Rectal smooth muscle tissue (tissue), 1 donor: ENCODE results near the gene CHRNE.
"Not testable (repeated sequence)": the region's sequence is repeated elsewhere in the genome, so short reads cannot be mapped to it uniquely, and the experiment has no call there.

Experiments used
- H3K27ac ChIP-seq: one replicate; pipeline ENCODE4 v1.7.0; 2013; ENCODE audit warnings: low read depth, low read length, inconsistent platforms
- H3K27me3 ChIP-seq: one replicate; pipeline ENCODE4 v1.7.0; 2013; ENCODE audit warnings: low read length; ENCODE audit not compliant: control insufficient read depth, insufficient read depth
- H3K36me3 ChIP-seq: one replicate; pipeline ENCODE4 v1.7.0; 2013; ENCODE audit warnings: low read length; ENCODE audit not compliant: control insufficient read depth, insufficient read depth
- H3K4me1 ChIP-seq: one replicate; pipeline ENCODE4 v1.7.0; 2013; ENCODE audit warnings: low read length; ENCODE audit not compliant: control insufficient read depth, insufficient read depth
- H3K4me3 ChIP-seq: one replicate; pipeline ENCODE4 v1.7.0; 2013; ENCODE audit warnings: low read length
- H3K9ac ChIP-seq: one replicate; pipeline ENCODE4 v1.7.0; 2013; ENCODE audit warnings: low read length

The CHRNE gene

GRCh38 chr17:4884489-4884888, 18.4 kb downstream of the CHRNE start:
- H3K9ac ChIP-seq, result no peak overlapping the region
- peaks cover 34% of the 10 kb centered on the region for H3K36me3 ChIP-seq
- no peak overlapping the region for H3K27ac ChIP-seq
- H3K27me3 ChIP-seq, result no peaks in the 10 kb centered on the region
- no peaks in the 10 kb centered on the region for H3K4me1 ChIP-seq
- H3K4me3 ChIP-seq, result no peak overlapping the region

GRCh38 chr17:4881761-4882555, 20.9 kb downstream of the CHRNE start:
- Histone ChIP-seq H3K4me3 (no peak overlapping the region), H3K27ac (no peak overlapping the region), H3K4me1 (no peaks in the 10 kb centered on the region), H3K9ac (no peak overlapping the region), H3K27me3 (no peaks in the 10 kb centered on the region), H3K36me3 (peaks cover 33% of the 10 kb centered on the region)

GRCh38 chr17:4880857-4881256, 22.0 kb downstream of the CHRNE start:
- Histone ChIP-seq H3K4me1 (no peaks in the 10 kb centered on the region), H3K36me3 (peaks cover 23% of the 10 kb centered on the region), H3K9ac (no peak overlapping the region), H3K27ac (no peak overlapping the region), H3K4me3 (no peak overlapping the region), H3K27me3 (no peaks in the 10 kb centered on the region)

GRCh38 chr17:4879601-4880000, 23.3 kb downstream of the CHRNE start:
- peaks cover 14% of the 10 kb centered on the region for H3K36me3 ChIP-seq
- H3K27me3 ChIP-seq, result no peaks in the 10 kb centered on the region
- H3K9ac ChIP-seq, result no peak overlapping the region
- no peak overlapping the region for H3K27ac ChIP-seq
- no peak overlapping the region for H3K4me3 ChIP-seq
- no peaks in the 10 kb centered on the region for H3K4me1 ChIP-seq

GRCh38 chr17:4877089-4877488, 25.8 kb downstream of the CHRNE start:
- no peaks in the 10 kb centered on the region for H3K4me1 ChIP-seq
- no peak overlapping the region for H3K27ac ChIP-seq
- H3K9ac ChIP-seq, result no peak overlapping the region

GRCh38 chr17:4872786-4873185, 30.1 kb downstream of the CHRNE start:
- peaks cover 2% of the 10 kb centered on the region for H3K36me3 ChIP-seq
- H3K9ac ChIP-seq, result no peak overlapping the region
- no peak overlapping the region for H3K27ac ChIP-seq
- H3K4me1 ChIP-seq, result no peaks in the 10 kb centered on the region
- H3K27me3 ChIP-seq, result no peaks in the 10 kb centered on the region
- no peak overlapping the region for H3K4me3 ChIP-seq

More at GRCh38 chr17:4877089-4877488, 25.8 kb downstream of the CHRNE start:
- no peaks in the 10 kb centered on the region for H3K27me3 ChIP-seq
- H3K4me3 ChIP-seq, result no peak overlapping the region
- H3K36me3 ChIP-seq, result peaks cover 12% of the 10 kb centered on the region

GRCh38 chr17:4870855-4871254, 32.0 kb downstream of the CHRNE start:
- no peak overlapping the region for H3K9ac ChIP-seq
- peaks cover 2% of the 10 kb centered on the region for H3K36me3 ChIP-seq
- no peaks in the 10 kb centered on the region for H3K27me3 ChIP-seq
- H3K4me1 ChIP-seq, result no peaks in the 10 kb centered on the region
- no peak overlapping the region for H3K4me3 ChIP-seq
- no peak overlapping the region for H3K27ac ChIP-seq

GRCh38 chr17:4869058-4869998, 33.6 kb downstream of the CHRNE start:
- not testable (repeated sequence) for H3K4me1 ChIP-seq, H3K9ac ChIP-seq, H3K4me3 ChIP-seq, H3K27ac ChIP-seq, H3K27me3 ChIP-seq, H3K36me3 ChIP-seq

GRCh38 chr17:4867535-4867934, 35.4 kb downstream of the CHRNE start:
- not testable (repeated sequence) for H3K27me3 ChIP-seq, H3K4me1 ChIP-seq, H3K27ac ChIP-seq, H3K36me3 ChIP-seq, H3K4me3 ChIP-seq, H3K9ac ChIP-seq

- Histone ChIP-seq H3K4me1 (peaks cover 8% of the 10 kb centered on the region), H3K9ac (no peak overlapping the region), H3K4me3 (no peak overlapping the region), H3K36me3 (peaks cover 5% of the 10 kb centered on the region), H3K27ac (no peak overlapping the region), H3K27me3 (no peaks in the 10 kb centered on the region)
These were observed 39.6 kb downstream of the CHRNE start for GRCh38 chr17:4863321-4863720.

- H3K36me3 ChIP-seq, result peaks cover 5% of the 10 kb centered on the region
- no peak overlapping the region for H3K4me3 ChIP-seq
- H3K9ac ChIP-seq, result no peak overlapping the region
- H3K4me1 ChIP-seq, result peaks cover 8% of the 10 kb centered on the region
- no peak overlapping the region for H3K27ac ChIP-seq
- no peaks in the 10 kb centered on the region for H3K27me3 ChIP-seq
These were observed 40.2 kb downstream of the CHRNE start for GRCh38 chr17:4862720-4863119.

GRCh38 chr17:4861052-4861451, 41.8 kb downstream of the CHRNE start:
- Histone ChIP-seq H3K27ac (no peak overlapping the region), H3K4me3 (no peak overlapping the region), H3K36me3 (peaks cover 7% of the 10 kb centered on the region), H3K4me1 (peaks cover 8% of the 10 kb centered on the region), H3K27me3 (no peaks in the 10 kb centered on the region), H3K9ac (no peak overlapping the region)
